ENCODE data around the gene FOXE3. TPM values are rescaled to one million over a fixed set of nuclear protein-coding genes. Genes with fewer than 3 reads are reported as not detected.
A peak's percentile ranks its signal among the peaks of the same experiment; 100 is the strongest.

Gene FOXE3
- total and polyA plus RNA-seq, 9 of the 15 experiments (the other 6 are each of a cell fraction or from before 2014, with no cell fraction given) = not detected

DNA sequence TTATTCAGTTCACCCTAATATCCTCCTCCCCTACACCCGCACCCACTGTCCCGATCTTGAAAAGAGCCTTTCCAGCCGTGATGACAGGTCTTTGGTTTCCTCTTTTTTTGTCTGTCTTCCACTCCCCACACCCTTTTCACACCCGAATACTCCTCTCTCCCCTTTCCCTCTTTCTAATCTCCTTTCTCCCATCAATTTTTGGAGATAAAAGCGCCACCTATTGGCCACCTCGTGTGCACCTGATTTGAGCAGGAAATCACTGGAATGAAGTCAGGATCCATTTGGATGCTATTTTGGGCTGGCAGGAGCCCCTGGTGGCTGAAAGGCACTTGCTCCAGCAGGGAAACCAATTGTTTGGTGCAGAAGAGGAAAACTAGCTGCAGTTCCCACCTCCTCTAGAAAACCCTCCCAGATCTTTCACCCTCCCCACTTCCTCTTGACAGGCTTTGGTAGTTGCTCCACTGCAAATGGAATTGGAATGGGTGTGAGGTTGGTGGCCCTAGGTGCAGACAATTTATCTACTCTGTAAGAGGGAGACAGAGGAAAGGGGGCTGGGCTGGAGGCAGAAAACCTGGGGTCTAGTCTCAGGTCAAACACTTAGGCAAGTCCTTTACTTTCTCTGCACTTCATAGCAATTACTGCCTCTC is 8.4 kb downstream of the FOXE3 start (continued):
- TF ChIP-seq YY1 (IDR thresholded peaks at IDR 0.05; ENCODE audit: borderline replicate concordance in 1 of 3, control insufficient read depth in 1 of 3, extremely low read depth in 1 of 3, insufficient read depth in 3 of 3, insufficient read length in 1 of 3, insufficient replicate concordance in 2 of 3, low read depth in 1 of 3, low read length in 2 of 3) (no peak), MAFK (IDR thresholded peaks at IDR 0.05; ENCODE audit: low read length) (no peak), TAF15 (IDR thresholded peaks at IDR 0.05; ENCODE audit: low read depth, low read length) (no peak), ZBTB34 (CRISPR knock-in tag; IDR thresholded peaks at IDR 0.05) (no peak), MLLT1 (IDR thresholded peaks at IDR 0.05) (0 out of 4 replicates have a peak, but pooled peaks of 1 of the 2 experiments have one; percentile 47), NCOA4 (IDR thresholded peaks at IDR 0.05; ENCODE audit: partially characterized antibody) (no peak), SPI1 (IDR thresholded peaks at IDR 0.05; ENCODE audit: borderline replicate concordance, low read depth, low read length) (peak; percentile 17; the same call in 1 of the 2 replicates), FOS (IDR thresholded peaks at IDR 0.05; ENCODE audit: extremely low read depth, insufficient read length) (no peak), JUND (IDR thresholded peaks at IDR 0.05; ENCODE audit: borderline replicate concordance, low read depth, low read length) (no peak), JUND (tag; IDR thresholded peaks at IDR 0.05; ENCODE audit: borderline replicate concordance, low read depth, low read length) (peak; percentile 29; the same call in 1 of the 3 replicates), EHMT2 (IDR thresholded peaks at IDR 0.05) (0 out of 2 replicates have a peak, but pooled peaks have one; percentile 6), RBM22 (IDR thresholded peaks at IDR 0.05; ENCODE audit: low read depth, low read length, poor library complexity, severe bottlenecking) (no peak), C11orf30 (IDR thresholded peaks at IDR 0.05; ENCODE audit: low read depth) (no peak), FOXJ3 (CRISPR knock-in tag; IDR thresholded peaks at IDR 0.05) (no peak), SLC30A9 (CRISPR knock-in tag; IDR thresholded peaks at IDR 0.05) (no peak), RCOR1 (IDR thresholded peaks at IDR 0.05; ENCODE audit: borderline replicate concordance in 1 of 2, low read depth in 2 of 2, low read length in 2 of 2) (peak in 1 of 2 experiments; percentile 64; a peak in 1 of 4 replicates), ZNF23 (CRISPR knock-in tag; IDR thresholded peaks at IDR 0.05) (no peak), ZNF146 (CRISPR knock-in tag; IDR thresholded peaks at IDR 0.05; ENCODE audit: unreplicated experiment) (no peak)
- TF ChIP-seq, protein P1, sequence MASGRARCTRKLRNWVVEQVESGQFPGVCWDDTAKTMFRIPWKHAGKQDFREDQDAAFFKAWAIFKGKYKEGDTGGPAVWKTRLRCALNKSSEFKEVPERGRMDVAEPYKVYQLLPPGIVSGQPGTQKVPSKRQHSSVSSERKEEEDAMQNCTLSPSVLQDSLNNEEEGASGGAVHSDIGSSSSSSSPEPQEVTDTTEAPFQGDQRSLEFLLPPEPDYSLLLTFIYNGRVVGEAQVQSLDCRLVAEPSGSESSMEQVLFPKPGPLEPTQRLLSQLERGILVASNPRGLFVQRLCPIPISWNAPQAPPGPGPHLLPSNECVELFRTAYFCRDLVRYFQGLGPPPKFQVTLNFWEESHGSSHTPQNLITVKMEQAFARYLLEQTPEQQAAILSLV (tag; IDR thresholded peaks at IDR 0.05) = no peak

Data from K562 (cell line).